NB4 (cell line): ENCODE measurements around the gene MADCAM1.

Experiments
- POLR2A ChIP-seq: IDR thresholded peaks from 2 replicates; pipeline ENCODE4 v1.6.1; 2011; ENCODE audit warnings: mild to moderate bottlenecking; ENCODE audit not compliant: insufficient read length; ENCODE audit errors: extremely low read depth
- TF ChIP-seq, protein P1 (sequence below): IDR thresholded peaks from one replicate; pipeline ENCODE4 v1.5.1; 2012; ENCODE audit warnings: low read depth, low read length
- TF ChIP-seq, protein P2 (sequence below): IDR thresholded peaks from 2 replicates; pipeline ENCODE4 v1.6.1; 2011; ENCODE audit warnings: low read depth, low read length

DNA sequence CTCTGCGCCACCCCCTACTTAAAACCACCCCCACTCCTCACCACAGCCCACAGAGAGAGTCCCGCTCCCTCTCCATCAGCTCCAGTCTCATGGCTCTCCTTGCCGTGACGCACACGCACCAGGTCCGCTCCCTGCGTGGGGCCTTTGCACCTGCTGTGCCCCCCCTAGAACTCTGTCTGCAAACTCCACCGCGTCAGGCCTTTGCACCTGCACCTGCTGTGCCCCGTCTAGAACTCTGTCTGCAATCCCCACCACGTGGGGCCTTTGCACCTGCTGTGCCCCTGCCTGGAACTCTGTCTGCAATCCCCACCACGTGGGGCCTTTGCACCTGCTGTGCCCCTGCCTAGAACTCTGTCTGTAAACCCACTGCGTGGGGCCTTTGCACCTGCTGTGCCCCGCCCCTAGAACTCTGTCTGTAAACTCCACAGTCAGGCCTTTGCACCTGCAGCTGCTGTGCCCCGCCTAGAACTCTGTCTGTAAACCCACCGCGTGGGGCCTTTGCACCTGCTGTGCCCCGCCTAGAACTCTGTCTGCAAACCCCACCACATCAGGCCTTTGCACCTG is 39.7 kb upstream of the MADCAM1 start:
- TF ChIP-seq, protein P1, sequence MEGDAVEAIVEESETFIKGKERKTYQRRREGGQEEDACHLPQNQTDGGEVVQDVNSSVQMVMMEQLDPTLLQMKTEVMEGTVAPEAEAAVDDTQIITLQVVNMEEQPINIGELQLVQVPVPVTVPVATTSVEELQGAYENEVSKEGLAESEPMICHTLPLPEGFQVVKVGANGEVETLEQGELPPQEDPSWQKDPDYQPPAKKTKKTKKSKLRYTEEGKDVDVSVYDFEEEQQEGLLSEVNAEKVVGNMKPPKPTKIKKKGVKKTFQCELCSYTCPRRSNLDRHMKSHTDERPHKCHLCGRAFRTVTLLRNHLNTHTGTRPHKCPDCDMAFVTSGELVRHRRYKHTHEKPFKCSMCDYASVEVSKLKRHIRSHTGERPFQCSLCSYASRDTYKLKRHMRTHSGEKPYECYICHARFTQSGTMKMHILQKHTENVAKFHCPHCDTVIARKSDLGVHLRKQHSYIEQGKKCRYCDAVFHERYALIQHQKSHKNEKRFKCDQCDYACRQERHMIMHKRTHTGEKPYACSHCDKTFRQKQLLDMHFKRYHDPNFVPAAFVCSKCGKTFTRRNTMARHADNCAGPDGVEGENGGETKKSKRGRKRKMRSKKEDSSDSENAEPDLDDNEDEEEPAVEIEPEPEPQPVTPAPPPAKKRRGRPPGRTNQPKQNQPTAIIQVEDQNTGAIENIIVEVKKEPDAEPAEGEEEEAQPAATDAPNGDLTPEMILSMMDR = no peak
- TF ChIP-seq POLR2A = no peak
- TF ChIP-seq, protein P2, sequence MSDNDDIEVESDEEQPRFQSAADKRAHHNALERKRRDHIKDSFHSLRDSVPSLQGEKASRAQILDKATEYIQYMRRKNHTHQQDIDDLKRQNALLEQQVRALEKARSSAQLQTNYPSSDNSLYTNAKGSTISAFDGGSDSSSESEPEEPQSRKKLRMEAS = no peak
